Epithelial cell of proximal tubule (primary cell): ENCODE data around the gene TNNI2. TPM values are rescaled to one million over a fixed set of nuclear protein-coding genes. Genes with fewer than 3 reads are reported as not detected.

ENCODE experiments used
- DNase-seq: peaks from one replicate; pipeline ENCODE4 v3.0.0-alpha.2; 2011; ENCODE audit warnings: low read depth
- H3K4me3 ChIP-seq: 2 replicates; pipeline ENCODE4 v1.5.1; 2011; ENCODE audit warnings: low read depth, mild to moderate bottlenecking, low read length
- total RNA-seq: library from RNA; depleted of rRNA; stranded (reverse); fragments of >200 nt; gene quantifications from 2 replicates; pipeline ENCODE4 v1.2.3, GENCODE V29; 2015
- TF ChIP-seq, protein P1 (sequence below): conservative IDR thresholded peaks from 2 replicates; pipeline ENCODE4 v1.5.1; 2012; ENCODE audit warnings: low read depth, mild to moderate bottlenecking, low read length

TNNI2 gene
- total RNA-seq, 1 donor from 2014 or later: not detected

DNA sequence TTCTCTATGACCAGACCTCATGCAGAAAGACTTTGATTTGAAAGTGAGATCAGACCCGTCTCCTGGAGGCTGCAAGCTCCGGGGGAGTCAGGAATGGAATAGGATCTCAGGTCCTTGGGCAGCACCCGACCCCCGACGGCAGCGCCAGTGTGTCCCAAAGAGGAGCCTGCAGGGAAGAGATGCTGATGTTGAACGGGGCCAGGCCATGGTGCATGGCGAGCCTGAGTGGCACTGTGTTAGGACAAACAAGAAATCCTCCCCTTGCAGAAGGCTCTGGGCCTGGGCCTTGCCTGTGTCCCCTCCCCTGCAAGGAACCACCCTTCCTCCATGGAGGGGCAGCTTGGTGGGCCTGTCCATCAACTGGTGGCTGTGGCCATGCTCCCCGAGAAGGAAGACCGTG lies 24.1 kb upstream of the TNNI2 start:
- no peak overlapping the region for H3K4me3 ChIP-seq
- no peak for DNase-seq
- TF ChIP-seq, protein P1, sequence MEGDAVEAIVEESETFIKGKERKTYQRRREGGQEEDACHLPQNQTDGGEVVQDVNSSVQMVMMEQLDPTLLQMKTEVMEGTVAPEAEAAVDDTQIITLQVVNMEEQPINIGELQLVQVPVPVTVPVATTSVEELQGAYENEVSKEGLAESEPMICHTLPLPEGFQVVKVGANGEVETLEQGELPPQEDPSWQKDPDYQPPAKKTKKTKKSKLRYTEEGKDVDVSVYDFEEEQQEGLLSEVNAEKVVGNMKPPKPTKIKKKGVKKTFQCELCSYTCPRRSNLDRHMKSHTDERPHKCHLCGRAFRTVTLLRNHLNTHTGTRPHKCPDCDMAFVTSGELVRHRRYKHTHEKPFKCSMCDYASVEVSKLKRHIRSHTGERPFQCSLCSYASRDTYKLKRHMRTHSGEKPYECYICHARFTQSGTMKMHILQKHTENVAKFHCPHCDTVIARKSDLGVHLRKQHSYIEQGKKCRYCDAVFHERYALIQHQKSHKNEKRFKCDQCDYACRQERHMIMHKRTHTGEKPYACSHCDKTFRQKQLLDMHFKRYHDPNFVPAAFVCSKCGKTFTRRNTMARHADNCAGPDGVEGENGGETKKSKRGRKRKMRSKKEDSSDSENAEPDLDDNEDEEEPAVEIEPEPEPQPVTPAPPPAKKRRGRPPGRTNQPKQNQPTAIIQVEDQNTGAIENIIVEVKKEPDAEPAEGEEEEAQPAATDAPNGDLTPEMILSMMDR: no peak

DNA sequence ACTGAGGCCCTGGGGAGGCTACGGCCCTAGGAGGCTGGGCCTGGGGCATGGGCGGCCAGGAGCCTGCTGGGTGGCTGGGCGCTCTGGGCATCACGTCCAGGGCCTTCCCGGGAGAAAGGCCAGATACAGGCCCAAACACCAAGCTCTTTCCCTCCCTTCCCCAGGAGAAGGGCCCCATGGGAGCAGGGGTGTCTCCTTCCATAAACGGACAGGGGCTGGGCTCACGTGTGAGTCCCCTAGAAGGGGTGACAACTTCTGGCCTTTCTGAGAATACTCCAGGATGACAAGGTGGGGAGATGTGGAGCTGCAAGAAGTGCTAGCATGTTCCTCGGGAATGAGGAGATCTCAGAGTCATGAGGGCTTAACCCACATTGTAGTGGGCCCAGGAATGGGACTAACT lies 23.5 kb upstream of the TNNI2 start:
- DNase-seq: no peak
- no peak overlapping the region for H3K4me3 ChIP-seq
- TF ChIP-seq, protein P1: no peak

DNA sequence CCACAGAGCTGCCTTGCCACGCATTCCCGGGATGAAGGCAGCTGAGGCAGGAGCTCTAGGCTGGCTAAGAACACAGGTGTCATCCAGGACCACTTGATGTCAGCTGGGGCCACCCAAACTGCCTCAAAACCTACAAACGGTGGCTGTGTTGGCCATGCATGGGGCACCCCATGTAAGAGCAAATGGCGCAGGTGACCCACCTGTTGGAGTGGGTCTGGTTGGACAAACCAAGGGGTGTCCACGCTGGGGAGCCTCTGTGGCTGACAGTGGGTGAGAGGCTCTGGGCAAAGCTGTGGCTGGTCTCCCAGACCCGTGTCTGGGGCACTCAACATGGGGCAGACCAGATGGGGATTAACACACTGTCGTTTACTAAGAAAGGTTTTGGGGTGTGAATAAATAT lies 23.0 kb upstream of the TNNI2 start:
- TF ChIP-seq, protein P1: no peak
- DNase-seq: no peak
- H3K4me3 ChIP-seq: no peak overlapping the region

DNA sequence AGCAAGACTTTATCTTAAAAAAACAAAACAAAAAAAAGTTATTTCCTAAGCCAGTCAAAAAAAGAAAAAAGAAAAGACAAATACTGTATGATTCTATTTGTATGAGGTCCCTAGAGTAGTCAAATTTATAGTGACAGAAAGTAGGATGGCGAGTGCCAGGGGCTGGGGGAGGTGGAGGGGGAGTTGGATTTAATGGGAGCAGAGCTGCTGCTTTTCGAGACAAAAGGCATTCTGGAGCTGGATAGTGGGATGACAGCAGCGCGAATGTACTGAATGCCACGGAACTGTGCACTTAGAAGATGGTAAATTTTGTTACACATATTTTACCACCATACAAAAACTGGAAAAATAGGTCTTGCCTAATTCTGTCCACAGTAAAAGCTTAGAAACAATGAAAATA lies 21.8 kb upstream of the TNNI2 start:
- H3K4me3 ChIP-seq: no peak overlapping the region
- TF ChIP-seq, protein P1: no peak
- no peak for DNase-seq

DNA sequence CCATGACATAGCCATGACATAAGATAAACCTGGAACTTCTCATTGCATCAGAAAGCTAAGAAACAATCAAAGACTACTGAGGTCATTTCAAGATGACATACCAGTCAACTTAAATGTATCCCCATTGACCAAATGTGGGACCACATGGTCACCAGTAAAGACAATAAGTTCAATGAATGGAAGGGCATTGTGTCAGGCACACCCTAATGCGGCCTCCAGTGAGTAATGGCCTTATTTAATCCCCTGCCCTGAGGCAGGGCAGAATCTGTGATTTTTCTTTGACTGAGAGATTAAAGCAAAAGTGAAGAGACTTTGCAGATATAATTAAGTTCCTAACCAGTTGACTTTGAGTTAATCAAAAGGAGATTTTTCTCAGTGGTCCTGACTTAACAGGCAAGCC lies 21.3 kb upstream of the TNNI2 start:
- TF ChIP-seq, protein P1: no peak
- no peak for DNase-seq
- H3K4me3 ChIP-seq: no peak overlapping the region

DNA sequence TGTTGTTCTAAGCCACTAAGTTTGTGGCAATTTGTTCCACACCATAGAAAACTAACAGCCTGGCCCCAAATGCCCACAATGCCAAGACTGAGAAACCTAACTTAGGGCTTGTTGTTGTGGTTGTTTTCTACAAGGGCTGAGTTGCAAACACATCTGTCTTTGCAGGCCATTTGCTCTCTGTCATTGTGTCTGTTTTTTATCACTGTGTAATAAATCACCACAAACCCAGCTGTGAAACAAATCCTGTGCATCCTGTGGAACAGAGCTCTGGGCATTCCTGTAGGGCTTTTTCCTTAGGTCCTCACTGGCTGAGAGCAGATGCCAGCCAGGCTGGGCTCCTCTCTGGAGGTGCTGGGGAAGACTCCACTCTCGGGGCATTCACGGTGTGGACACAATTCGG lies 19.7 kb upstream of the TNNI2 start:
- no peak overlapping the region for H3K4me3 ChIP-seq
- DNase-seq: no peak
- TF ChIP-seq, protein P1: no peak

DNA sequence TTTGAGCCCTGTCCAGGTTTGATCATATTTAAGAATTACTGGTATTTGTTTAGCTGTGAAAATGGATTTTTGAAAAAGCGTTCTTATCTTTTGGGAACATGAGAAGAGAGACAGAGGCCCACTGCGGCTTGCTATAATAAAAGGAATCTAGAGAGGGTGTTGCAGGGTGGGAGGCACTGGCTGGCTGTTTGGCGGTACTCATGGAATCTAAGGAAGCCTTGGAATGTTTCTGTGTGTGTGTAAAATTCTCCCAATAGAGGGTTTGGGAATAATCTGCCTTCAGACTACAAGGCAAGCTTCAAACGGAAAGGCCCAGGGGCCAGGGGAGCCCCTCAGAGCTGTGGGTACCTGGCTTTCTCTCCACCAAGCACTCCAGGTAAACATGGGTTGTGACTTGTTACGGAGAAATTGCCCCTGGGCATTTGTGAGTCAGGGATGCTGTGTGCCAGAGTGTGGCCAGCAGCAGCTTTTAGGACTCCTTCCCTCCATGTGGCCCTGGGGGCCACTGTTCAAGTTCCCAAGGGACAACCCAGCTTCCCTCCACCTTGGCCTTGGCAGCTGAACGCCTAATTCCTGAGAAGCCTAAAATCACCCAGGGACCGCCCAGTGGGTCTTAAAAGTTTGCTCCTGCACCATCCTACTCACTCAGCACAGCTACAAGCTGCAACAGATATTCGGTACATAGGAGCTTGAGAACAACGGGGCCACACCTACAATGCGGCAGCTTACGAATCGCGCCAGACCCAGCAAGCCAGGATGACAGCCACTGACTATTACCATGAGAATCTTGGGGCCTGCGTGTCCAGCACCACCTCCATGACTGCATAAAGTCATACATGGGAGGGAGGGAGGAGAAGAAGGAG lies 18.1 kb upstream of the TNNI2 start:
- TF ChIP-seq, protein P1: no peak
- H3K4me3 ChIP-seq: no peak overlapping the region
- no peak for DNase-seq
